GM18526 (cell line): Measurements from ENCODE around the gene YIF1A.

Source experiments
- POLR2A ChIP-seq: IDR thresholded peaks from 3 replicates; pipeline ENCODE4 v1.6.1; 2011; ENCODE audit not compliant: insufficient read length; ENCODE audit errors: extremely low read depth

Gene YIF1A

GRCh38 chr11:66294626-66295620 lies 6.0 kb upstream of the YIF1A start:
- no peak for TF ChIP-seq POLR2A

DNA sequence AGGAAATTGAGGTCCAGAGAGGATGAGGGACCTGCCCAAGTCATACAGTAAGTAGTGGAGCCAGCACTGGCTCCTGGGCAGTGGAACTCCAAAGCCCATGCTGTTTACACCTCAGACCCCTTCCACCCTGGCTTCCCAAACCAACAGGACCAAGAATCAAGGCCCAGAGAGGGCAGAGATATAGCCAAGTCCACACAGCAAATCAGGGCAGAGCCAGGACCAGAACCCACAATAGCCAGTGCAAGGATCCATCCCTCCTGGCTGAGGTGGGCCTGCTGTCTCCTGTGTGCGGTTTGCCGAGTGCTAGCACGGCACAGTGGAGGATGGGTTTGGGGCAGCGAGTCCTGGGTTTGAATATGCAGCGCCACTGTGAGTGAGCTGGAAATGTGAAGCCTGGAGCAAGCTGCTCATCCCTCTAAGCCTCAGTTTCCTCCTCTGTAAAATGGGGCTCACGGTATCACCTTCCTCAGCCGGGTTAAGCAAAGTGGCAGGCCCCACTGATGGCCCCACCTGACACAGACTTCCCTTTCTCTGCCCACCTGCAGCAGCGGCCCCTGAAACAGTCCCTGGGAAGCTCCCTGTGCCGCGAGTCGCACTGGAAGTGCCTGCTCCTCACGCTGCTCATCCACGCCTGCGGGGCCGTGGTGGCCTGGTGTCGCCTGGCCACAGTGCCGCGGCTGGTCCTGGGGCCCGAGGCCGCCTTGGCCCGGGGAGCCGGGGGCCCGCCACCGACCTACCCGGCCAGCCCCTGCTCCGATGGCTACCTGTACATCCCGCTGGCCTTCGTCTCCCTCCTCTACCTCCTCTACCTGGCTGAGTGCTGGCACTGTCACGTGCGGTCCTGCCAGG lies 5.1 kb upstream of the YIF1A start:
- no peak for TF ChIP-seq POLR2A

GRCh38 chr11:66293352-66293751 lies 4.4 kb upstream of the YIF1A start:
- TF ChIP-seq POLR2A = no peak

- no peak for TF ChIP-seq POLR2A
Observed at GRCh38 chr11:66292543-66293332, 3.8 kb upstream of the YIF1A start.

- no peak for TF ChIP-seq POLR2A
Observed at GRCh38 chr11:66291706-66292542, 3.0 kb upstream of the YIF1A start, which contains the start of gene TMEM151A. Gene TMEM151A (plus strand): TSS chr11:66291894. CDS start chr11:66292014, 120 bp downstream.

- no peak for TF ChIP-seq POLR2A
Observed at GRCh38 chr11:66291303-66291705, 2.4 kb upstream of the YIF1A start.

GRCh38 chr11:66290330-66290621 lies 1.3 kb upstream of the YIF1A start:
- TF ChIP-seq POLR2A = no peak

DNA sequence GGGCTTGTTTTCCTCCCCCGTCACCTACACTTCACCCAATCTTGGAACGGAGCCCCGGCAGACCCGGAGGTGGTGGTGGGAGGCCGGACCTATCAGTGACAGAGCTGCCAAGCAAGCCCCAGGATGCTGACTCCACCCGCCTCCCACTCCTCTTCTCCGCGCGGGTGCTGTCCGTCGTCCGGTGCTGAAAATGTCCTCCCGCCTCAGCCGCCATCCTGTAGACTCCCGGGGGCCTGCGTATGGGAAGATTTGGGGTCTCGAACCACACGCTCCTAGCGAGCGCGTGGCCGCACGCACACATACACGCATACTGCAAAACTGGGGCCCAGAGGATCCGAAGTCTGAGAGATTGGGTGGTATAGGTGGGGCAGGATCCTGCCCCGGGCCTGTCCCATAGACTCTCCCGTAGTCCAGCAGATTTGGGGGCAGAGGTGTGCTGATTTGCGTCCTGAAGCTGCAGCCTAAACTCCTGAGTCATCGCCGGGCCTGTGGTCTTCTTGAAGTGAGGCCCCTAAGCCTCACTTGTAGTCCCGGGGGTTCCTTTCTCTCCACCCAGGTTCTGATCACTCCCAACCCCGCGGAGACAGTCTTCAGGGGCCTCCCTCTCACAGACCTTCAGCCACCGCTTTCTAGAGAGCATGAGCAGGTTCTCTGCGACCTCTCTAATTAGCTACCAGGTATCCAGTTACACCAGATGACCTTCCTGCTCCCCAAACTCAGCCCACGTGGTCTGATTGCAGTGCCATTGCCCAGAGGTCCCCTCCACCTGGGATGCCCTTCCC lies 796 bp upstream of the YIF1A start:
- TF ChIP-seq POLR2A = peak; percentile 0

- no peak for TF ChIP-seq POLR2A
Observed at GRCh38 chr11:66287889-66288670, 863 bp downstream of the YIF1A start.

DNA sequence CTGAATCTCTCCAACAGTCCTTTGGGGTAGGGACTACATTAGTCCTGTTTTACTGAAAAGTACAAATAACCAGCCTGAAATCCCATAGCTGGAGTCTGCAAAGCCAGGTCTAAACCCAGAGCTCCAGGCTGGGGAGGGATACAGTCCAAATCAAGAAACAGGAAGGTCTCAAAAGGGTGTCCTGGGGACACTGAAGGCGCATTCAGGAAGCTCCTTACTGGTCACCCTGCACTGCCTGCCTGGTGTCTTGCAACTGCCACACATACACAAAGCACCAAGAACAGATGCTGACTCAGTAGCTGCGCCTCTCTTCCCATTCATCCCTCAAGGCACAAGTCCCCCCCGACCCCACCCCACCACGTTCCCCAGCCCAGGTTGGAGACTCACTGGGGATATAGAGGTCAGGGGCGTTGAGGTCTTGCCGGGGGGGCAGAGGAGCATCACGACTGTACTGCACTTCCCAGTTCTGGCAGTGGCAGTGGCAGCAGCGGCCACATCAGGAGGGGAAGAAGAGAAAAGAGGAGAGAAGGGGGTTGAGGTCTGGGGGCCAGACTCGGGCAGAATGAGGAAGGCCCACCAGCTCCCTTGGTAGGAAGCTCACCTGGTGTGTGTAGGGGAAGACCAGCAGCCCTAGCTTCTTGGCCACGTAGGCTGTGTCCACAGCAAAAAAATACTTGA lies 1.6 kb downstream of the YIF1A start:
- TF ChIP-seq POLR2A = no peak

- TF ChIP-seq POLR2A = no peak
Observed at GRCh38 chr11:66286699-66287098, 2.2 kb downstream of the YIF1A start.

DNA sequence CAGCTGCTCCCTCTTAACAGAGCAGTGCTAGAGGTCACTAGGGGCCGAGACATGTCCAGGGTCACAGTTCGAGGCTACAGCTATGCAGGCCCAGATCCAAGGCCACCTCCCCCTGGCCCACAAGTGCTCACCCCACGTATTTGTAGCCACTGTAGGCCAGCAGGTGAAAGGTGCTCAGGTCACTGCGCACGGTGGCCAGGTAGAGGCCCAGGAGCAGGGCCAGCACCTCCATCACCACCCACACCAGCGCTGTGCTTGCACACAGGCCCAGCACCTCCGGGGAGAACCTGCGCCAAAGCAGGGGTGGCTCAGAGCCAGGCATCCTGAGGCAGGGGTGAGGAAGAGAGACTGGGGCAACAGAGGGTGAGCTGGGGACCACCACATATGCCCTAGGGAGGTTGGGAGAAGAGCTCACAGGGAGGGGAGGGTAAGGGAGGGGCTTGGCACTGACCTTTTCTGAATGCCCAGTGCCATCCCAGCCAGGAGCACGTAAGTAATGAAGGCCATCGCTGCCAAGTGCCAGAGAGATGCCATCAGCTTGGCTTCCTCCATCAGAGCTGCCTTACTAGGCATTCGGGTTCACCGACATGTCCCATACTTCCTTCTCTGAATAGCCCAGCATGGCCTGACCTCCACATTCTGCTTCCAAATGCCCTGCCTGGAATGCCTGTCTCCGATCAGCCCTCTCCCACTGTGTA lies 3.5 kb downstream of the YIF1A start:
- TF ChIP-seq POLR2A = no peak
